NCI-H2227 treated with DMSO at 0.1 percent for 48 hours (cell line): ENCODE results near the gene TMEM156.

Source experiments
- DNase-seq: peaks from one replicate; lab custom pipeline; 2025; lab: John Stamatoyannopoulos, UW

Gene TMEM156

DNA sequence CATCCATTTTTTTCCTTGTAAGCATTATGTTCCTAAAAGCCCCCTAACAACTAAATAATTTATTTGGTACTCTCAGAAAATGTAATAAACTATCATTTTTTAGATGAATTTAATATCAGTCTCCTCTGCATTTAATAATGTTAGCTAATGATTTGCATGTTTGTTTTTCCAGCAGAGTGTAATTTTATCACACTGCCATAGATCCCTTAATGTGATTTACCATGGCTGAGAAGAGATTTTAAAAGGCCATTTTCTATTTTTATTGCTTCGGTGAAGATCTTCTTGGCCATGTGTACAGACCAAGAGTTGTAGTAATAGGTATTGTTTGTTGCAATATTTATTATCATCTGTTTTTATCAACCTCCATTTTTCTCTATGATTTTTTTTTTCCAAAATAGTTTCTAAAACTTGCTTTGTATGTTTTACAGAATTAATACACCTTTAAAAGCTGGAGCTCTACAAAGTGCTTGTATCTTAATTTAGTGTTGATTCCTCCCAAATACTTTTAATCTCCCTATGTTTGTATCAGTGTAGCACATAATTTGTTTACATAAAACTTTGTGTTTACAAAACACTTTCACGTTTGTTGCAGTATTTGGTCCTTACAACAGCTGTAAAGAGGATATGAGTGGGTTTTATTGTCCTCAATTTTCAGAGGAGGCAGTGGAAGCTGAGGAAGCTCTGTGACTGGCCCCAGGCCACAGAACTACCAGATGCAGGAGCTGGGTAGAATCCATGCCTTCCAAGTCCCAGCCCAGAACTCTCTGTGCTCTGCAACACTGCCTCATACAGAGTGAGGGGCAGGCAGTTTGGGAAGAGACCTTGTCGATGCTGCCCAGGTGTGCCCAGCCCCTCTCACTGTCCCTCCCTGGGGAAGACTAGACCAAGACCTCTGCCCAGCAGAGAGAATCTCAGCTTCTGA lies 106.5 kb downstream of the TMEM156 start:
- DNase-seq = no peak

DNA sequence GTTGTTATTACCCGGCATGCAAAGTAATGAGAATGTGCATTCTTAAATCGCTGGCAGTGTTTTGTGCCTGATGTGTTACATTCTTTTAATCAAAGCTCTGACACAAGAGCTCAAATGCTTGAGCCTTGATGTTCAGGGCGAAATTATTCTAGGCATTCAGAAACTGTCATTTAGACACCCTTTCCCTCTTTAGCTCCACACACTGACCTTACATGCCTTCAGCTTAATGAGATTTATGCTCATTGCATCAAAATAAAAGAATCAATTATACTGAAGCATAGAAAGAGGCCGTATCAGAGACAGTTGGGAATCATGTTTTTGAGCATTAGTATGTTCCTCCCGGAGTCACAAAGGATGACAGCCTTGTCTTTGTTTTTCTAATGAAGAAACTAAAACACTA lies 107.9 kb downstream of the TMEM156 start:
- no peak for DNase-seq

DNA sequence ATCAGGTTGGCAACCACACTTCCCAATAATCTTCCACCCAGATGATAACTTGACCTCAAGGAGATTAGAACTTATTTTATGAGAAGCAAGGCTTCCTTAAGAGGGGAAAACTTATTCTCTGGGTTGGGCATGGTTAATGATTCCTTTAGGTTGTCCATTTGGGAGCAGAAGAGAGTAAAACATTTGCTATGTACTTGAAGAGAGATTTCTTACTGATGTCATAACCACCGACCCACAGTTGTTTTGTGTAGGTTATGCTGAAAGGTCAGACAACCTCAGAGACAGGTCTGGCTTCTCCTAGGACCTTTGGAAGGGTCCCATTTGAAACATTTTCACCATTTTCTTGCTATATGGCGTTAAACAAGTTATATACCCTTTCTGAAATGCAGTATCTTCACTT lies 108.5 kb downstream of the TMEM156 start:
- DNase-seq = no peak

DNA sequence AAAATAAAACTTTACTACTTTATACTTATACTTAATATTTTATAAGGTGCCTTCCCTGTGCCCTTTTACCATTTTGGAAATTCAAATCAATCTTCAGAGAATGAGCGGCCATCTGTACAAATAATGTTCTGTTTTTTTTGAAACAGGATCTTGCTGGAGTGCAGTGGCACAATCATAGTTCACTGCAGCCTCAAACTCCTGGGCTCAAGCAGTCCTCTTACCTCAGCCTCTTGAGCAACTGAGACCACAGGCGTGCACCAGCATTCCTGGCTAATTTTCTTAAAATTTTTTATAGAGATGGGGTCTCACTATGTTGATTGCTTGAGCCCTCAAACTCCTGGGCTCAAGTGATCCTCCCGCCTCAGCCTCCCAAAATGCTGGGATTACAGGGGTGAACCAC lies 111.1 kb downstream of the TMEM156 start:
- DNase-seq = no peak

DNA sequence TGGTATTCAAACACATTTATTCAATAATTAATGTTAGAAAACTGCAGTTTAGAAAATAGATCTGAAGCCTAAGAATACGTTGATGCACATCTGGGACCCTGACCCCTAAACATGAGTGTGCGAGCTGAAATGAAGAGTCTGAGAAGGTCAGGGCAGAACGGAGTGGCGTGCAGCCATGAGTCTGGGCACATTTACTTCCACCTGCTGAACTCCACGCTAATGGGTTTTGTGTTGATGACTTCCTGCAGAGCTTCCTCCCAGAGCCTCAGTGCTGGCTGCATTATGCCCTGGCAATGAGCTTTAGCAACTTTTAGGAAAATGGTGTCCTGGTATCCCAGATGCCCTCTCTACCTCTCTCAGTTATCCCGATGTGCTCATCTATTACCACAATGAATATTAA lies 111.5 kb downstream of the TMEM156 start:
- peak; percentile 3 for DNase-seq

GRCh38 chr4:38920186-38920585 lies 112.0 kb downstream of the TMEM156 start:
- no peak for DNase-seq

DNA sequence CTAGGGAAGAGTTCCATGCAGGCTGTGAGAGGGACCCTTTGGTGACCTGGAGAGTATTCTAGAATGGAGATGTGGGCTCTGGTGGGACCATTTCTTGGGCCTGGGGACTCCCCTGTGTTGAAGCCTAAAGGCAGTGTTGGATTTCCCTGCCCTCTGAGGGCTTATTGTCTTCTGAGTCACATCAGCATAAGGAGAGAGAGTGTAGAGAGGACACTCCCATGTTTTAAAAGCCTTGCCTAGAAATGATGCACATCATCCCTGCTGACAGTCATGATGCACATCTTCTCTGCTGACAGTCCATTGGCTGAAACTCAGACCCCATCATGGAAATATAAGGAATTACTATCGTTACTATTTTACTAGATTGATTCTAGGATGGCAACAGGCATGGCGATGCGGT lies 112.7 kb downstream of the TMEM156 start:
- DNase-seq = no peak

DNA sequence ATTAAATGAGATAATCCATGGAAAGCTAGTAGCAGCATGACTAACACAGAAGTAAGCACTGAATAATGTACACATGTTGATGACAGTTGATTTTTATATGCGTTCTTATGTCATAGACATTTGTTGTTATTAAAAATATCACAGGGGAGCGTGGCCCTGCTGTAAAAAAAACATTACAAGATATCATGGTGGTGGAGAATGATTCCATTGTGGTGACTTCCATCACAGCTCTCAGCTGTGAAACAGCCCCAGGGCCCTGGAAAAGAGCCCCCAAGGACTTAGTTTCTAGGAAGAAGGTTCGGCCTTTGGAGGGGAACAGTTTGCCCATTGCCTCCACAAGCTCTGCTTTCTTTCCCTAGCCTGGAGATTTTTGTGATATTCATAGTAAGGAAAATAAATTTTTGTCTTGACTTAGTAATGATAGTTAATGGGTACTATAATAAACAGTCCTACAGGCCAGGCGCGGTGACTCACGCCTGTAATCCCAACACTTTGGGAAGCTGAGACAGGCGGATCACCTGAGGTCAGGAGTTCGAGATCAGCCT lies 114.7 kb downstream of the TMEM156 start:
- no peak for DNase-seq
